Tibial artery (tissue), 4 donors: ENCODE data around the gene TMEFF1.

Experiments used
- DNase-seq, 2 donors: peaks; one replicate each; pipeline ENCODE4 v3.0.0-alpha.2; 2019
- H3K27ac ChIP-seq, 2 donors: fragments of 200-600 bp; sonication (generic) in 1 of 2; 1 replicate in 1 of 2; 2 replicates in 1 of 2; pipeline ENCODE4 v1.5.1; 2018 to 2019; ENCODE audit warnings: mild to moderate bottlenecking in 1 of 2
- H3K27me3 ChIP-seq, 2 donors: fragments of 200-600 bp; sonication (generic) in 1 of 2; one replicate each; pipeline versions ENCODE4 v1.5.1 to v1.6.0; 2016 to 2019
- H3K36me3 ChIP-seq, 3 donors: fragments of 200-600 bp; sonication (generic) in 2 of 3; one replicate each; pipeline ENCODE4 v1.5.1; 2016 to 2019; ENCODE audit warnings: mild to moderate bottlenecking in 2 of 3
- H3K4me1 ChIP-seq, 4 donors: fragments of 200-600 bp; sonication (generic) in 2 of 4; 1 replicate in 3 of 4; 2 replicates in 1 of 4; pipeline ENCODE4 v1.5.1; 2016 to 2019
- H3K4me3 ChIP-seq, 2 donors: fragments of 200-600 bp; sonication (generic) in 1 of 2; 1 replicate in 1 of 2; 2 replicates in 1 of 2; pipeline ENCODE4 v1.5.1; 2018 to 2019; ENCODE audit warnings: mild to moderate bottlenecking in 2 of 2
- H3K9me3 ChIP-seq, 3 donors: fragments of 200-600 bp; sonication (generic) in 1 of 3; one replicate each; pipeline ENCODE4 v1.5.1; 2016 to 2019
- CTCF ChIP-seq, 2 experiments: fragments of 200-600 bp in 1 of 2; fragments of 450-650 bp in 1 of 2; IDR thresholded peaks; one replicate each; pipeline ENCODE4 v1.5.1; 2017 to 2019; ENCODE audit warnings: antibody characterized with exemption in 2 of 2, mild to moderate bottlenecking in 1 of 2, moderate library complexity in 1 of 2
- intact Hi-C: fragments of 100-400 bp; cut with DNase I; formaldehyde crosslinking; loops from one replicate; pipeline ENCODE4 v1.15.0; 2023; ENCODE audit warnings: low total_unique reads

The TMEFF1 gene

GRCh38 chr9:100579665-100580064 is 106.7 kb downstream of the TMEFF1 start:
- Histone ChIP-seq H3K4me1 (peaks cover 0 to 24% (median 0%) of the 10 kb centered on the region in 4 donors), H3K4me3 (no peak overlapping the region), H3K27me3 (no peaks in the 10 kb centered on the region), H3K9me3 (no peaks in the 10 kb centered on the region), H3K27ac (no peak overlapping the region), H3K36me3 (no peaks in the 10 kb centered on the region)
- intact Hi-C loops: no loop called here
- no peak for TF ChIP-seq CTCF (IDR thresholded peaks at IDR 0.05)
- DNase-seq: no peak

- Histone ChIP-seq H3K27ac (no peak overlapping the region), H3K4me3 (no peak overlapping the region), H3K27me3 (no peaks in the 10 kb centered on the region), H3K9me3 (no peaks in the 10 kb centered on the region), H3K36me3 (no peaks in the 10 kb centered on the region), H3K4me1 (peaks cover 0 to 24% (median 0%) of the 10 kb centered on the region in 4 donors)
- intact Hi-C loops: no loop called here
- DNase-seq: no peak
- no peak for TF ChIP-seq CTCF (IDR thresholded peaks at IDR 0.05)
Measured at GRCh38 chr9:100580257-100580656, 107.3 kb downstream of the TMEFF1 start.

GRCh38 chr9:100581081-100581480 is 108.1 kb downstream of the TMEFF1 start:
- no peak for TF ChIP-seq CTCF (IDR thresholded peaks at IDR 0.05)
- Histone ChIP-seq H3K4me3 (no peak overlapping the region), H3K27ac (no peak overlapping the region), H3K36me3 (peaks cover 0 to 4% (median 3%) of the 10 kb centered on the region in 3 donors), H3K4me1 (peaks cover 0 to 24% (median 0%) of the 10 kb centered on the region in 4 donors), H3K9me3 (no peaks in the 10 kb centered on the region), H3K27me3 (no peaks in the 10 kb centered on the region)
- DNase-seq: no peak
- intact Hi-C loops: no loop called here

- DNase-seq: no peak
- intact Hi-C loops: no loop called here
- H3K27me3 ChIP-seq: no peaks in the 10 kb centered on the region
- H3K4me1 ChIP-seq: peaks cover 0 to 24% (median 0%) of the 10 kb centered on the region in 4 donors
- H3K4me3 ChIP-seq: no peak overlapping the region
- no peak for TF ChIP-seq CTCF (IDR thresholded peaks at IDR 0.05)
- no peak overlapping the region for H3K27ac ChIP-seq
- no peaks in the 10 kb centered on the region for H3K9me3 ChIP-seq
- peaks cover 0 to 6% (median 6%) of the 10 kb centered on the region in 3 donors for H3K36me3 ChIP-seq
Measured at GRCh38 chr9:100581661-100582060, 108.7 kb downstream of the TMEFF1 start.

- DNase-seq: no peak
- H3K36me3 ChIP-seq: peaks cover 0 to 6% (median 6%) of the 10 kb centered on the region in 3 donors
- no peak overlapping the region for H3K4me3 ChIP-seq
- H3K9me3 ChIP-seq: no peaks in the 10 kb centered on the region
- H3K27ac ChIP-seq: no peak overlapping the region
- intact Hi-C loops: no loop called here
- no peaks in the 10 kb centered on the region for H3K27me3 ChIP-seq
- no peak for TF ChIP-seq CTCF (IDR thresholded peaks at IDR 0.05)
- peaks cover 0 to 24% (median 0%) of the 10 kb centered on the region in 4 donors for H3K4me1 ChIP-seq
Measured at GRCh38 chr9:100583014-100583802, 110.3 kb downstream of the TMEFF1 start.
